ENCODE results near the gene AAK1.

DNA sequence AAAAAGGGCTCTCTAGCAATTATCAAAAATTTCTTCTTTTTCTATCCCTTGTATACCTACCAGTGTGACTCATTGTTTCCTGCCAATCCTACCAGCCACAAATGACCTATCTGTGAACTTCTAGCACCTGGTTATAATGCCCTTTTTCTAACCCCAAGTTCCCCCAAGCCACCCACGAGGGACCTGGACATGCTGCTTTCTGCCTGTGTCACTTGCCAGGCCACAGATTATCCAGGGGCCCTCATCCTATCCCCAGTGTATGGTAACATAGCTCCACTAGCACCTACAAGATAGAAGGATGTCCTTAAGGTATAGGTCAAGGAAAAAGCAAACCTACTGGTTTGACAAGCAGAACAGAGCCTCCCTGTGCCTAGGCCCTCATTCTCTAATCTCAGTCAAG, 26.8 kb downstream of the AAK1 start:
- TF ChIP-seq, protein P1, sequence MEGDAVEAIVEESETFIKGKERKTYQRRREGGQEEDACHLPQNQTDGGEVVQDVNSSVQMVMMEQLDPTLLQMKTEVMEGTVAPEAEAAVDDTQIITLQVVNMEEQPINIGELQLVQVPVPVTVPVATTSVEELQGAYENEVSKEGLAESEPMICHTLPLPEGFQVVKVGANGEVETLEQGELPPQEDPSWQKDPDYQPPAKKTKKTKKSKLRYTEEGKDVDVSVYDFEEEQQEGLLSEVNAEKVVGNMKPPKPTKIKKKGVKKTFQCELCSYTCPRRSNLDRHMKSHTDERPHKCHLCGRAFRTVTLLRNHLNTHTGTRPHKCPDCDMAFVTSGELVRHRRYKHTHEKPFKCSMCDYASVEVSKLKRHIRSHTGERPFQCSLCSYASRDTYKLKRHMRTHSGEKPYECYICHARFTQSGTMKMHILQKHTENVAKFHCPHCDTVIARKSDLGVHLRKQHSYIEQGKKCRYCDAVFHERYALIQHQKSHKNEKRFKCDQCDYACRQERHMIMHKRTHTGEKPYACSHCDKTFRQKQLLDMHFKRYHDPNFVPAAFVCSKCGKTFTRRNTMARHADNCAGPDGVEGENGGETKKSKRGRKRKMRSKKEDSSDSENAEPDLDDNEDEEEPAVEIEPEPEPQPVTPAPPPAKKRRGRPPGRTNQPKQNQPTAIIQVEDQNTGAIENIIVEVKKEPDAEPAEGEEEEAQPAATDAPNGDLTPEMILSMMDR (IDR thresholded peaks at IDR 0.05), result no peak
- TF ChIP-seq TAF1 (IDR thresholded peaks at IDR 0.05; ENCODE audit: borderline replicate concordance, low read depth, low read length) (no peak), RAD21 (IDR thresholded peaks at IDR 0.05; ENCODE audit: low read length) (no peak), EP300 (IDR thresholded peaks at IDR 0.05; ENCODE audit: borderline replicate concordance in 1 of 2, low read depth in 1 of 2, low read length in 1 of 2) (no peak), YY1 (IDR thresholded peaks at IDR 0.05; ENCODE audit: low read depth) (no peak), TEAD4 (IDR thresholded peaks at IDR 0.05; ENCODE audit: borderline replicate concordance, insufficient read depth) (no peak), JUND (IDR thresholded peaks at IDR 0.05) (no peak), RCOR1 (IDR thresholded peaks at IDR 0.05; ENCODE audit: low read length) (no peak), SMC3 (IDR thresholded peaks at IDR 0.05; ENCODE audit: low read depth, low read length) (no peak), EZH2phosphoT487 (IDR thresholded peaks at IDR 0.05; ENCODE audit: borderline replicate concordance, low read depth) (no peak), MXI1 (IDR thresholded peaks at IDR 0.05; ENCODE audit: low read depth, low read length) (no peak)
- TF ChIP-seq, protein P2, sequence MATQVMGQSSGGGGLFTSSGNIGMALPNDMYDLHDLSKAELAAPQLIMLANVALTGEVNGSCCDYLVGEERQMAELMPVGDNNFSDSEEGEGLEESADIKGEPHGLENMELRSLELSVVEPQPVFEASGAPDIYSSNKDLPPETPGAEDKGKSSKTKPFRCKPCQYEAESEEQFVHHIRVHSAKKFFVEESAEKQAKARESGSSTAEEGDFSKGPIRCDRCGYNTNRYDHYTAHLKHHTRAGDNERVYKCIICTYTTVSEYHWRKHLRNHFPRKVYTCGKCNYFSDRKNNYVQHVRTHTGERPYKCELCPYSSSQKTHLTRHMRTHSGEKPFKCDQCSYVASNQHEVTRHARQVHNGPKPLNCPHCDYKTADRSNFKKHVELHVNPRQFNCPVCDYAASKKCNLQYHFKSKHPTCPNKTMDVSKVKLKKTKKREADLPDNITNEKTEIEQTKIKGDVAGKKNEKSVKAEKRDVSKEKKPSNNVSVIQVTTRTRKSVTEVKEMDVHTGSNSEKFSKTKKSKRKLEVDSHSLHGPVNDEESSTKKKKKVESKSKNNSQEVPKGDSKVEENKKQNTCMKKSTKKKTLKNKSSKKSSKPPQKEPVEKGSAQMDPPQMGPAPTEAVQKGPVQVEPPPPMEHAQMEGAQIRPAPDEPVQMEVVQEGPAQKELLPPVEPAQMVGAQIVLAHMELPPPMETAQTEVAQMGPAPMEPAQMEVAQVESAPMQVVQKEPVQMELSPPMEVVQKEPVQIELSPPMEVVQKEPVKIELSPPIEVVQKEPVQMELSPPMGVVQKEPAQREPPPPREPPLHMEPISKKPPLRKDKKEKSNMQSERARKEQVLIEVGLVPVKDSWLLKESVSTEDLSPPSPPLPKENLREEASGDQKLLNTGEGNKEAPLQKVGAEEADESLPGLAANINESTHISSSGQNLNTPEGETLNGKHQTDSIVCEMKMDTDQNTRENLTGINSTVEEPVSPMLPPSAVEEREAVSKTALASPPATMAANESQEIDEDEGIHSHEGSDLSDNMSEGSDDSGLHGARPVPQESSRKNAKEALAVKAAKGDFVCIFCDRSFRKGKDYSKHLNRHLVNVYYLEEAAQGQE (IDR thresholded peaks at IDR 0.05; ENCODE audit: low read depth, low read length), result no peak
- TF ChIP-seq, protein P3, sequence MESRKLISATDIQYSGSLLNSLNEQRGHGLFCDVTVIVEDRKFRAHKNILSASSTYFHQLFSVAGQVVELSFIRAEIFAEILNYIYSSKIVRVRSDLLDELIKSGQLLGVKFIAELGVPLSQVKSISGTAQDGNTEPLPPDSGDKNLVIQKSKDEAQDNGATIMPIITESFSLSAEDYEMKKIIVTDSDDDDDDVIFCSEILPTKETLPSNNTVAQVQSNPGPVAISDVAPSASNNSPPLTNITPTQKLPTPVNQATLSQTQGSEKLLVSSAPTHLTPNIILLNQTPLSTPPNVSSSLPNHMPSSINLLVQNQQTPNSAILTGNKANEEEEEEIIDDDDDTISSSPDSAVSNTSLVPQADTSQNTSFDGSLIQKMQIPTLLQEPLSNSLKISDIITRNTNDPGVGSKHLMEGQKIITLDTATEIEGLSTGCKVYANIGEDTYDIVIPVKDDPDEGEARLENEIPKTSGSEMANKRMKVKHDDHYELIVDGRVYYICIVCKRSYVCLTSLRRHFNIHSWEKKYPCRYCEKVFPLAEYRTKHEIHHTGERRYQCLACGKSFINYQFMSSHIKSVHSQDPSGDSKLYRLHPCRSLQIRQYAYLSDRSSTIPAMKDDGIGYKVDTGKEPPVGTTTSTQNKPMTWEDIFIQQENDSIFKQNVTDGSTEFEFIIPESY (IDR thresholded peaks at IDR 0.05; ENCODE audit: borderline replicate concordance, low read depth), result no peak
- TF ChIP-seq, protein P4, sequence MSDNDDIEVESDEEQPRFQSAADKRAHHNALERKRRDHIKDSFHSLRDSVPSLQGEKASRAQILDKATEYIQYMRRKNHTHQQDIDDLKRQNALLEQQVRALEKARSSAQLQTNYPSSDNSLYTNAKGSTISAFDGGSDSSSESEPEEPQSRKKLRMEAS (IDR thresholded peaks at IDR 0.05; ENCODE audit: low read depth), result no peak
